Sigmoid colon (tissue), 4 donors: ENCODE measurements around the gene CD33.

ENCODE experiments used
- EP300 ChIP-seq, 4 donors: sonication (generic); formaldehyde crosslinking; IDR thresholded peaks; one replicate each; pipeline ENCODE4 v1.6.1; 2017; ENCODE audit warnings: antibody characterized with exemption in 4 of 4
- TF ChIP-seq, protein P1 (sequence below), 4 experiments: fragments of 450-650 bp in 3 of 4; fragments of 200-600 bp in 1 of 4; IDR thresholded peaks; one replicate each; pipeline ENCODE4 v1.5.1; 2016 to 2019; ENCODE audit warnings: antibody characterized with exemption in 4 of 4, mild to moderate bottlenecking in 3 of 4, moderate library complexity in 2 of 4

DNA sequence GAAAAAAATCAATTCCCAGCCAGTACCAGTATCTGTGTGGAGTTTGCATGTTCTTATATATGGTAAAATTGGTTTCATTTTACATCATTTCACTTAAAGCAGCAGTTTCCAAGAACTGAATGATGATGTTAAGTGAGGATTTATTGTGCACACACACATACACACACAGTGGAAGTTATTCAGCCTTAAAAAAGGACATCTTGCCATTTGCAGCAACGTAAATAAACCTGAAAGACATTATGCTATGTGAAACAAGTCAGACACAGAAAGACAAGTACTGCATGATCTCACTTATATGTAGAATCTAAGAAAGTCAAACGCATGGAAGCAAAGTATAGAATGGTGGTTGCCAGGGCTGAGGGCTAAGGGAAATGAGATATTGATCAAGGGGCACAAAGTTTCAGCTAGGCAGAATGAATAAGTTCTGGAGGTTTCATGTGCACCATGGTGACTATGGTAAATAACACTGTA, 31.3 kb downstream of the CD33 start:
- TF ChIP-seq, protein P1, sequence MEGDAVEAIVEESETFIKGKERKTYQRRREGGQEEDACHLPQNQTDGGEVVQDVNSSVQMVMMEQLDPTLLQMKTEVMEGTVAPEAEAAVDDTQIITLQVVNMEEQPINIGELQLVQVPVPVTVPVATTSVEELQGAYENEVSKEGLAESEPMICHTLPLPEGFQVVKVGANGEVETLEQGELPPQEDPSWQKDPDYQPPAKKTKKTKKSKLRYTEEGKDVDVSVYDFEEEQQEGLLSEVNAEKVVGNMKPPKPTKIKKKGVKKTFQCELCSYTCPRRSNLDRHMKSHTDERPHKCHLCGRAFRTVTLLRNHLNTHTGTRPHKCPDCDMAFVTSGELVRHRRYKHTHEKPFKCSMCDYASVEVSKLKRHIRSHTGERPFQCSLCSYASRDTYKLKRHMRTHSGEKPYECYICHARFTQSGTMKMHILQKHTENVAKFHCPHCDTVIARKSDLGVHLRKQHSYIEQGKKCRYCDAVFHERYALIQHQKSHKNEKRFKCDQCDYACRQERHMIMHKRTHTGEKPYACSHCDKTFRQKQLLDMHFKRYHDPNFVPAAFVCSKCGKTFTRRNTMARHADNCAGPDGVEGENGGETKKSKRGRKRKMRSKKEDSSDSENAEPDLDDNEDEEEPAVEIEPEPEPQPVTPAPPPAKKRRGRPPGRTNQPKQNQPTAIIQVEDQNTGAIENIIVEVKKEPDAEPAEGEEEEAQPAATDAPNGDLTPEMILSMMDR (IDR thresholded peaks at IDR 0.05): no peak
- no peak for TF ChIP-seq EP300 (IDR thresholded peaks at IDR 0.05)
